Measurements from ENCODE around the gene UNCX. TPM values are rescaled to one million over a fixed set of nuclear protein-coding genes. Genes with fewer than 3 reads are reported as not detected.

UNCX gene
- not detected in 2 replicates for total RNA-seq
- long read RNA-seq, result 0 reads

GRCh38 chr7:1232623-1233332 is at the start of gene UNCX:
UNCX (plus strand) TSS chr7:1232872; CDS start chr7:1233018, 146 bp downstream.
- DNase-seq (ENCODE audit: extremely low spot score, unreplicated experiment), result no peak
- Mint-ChIP-seq H3K4me3 (ENCODE audit: unreplicated experiment) (no peak within 1 kb of the TSS), H3K9me3 (ENCODE audit: unreplicated experiment) (no peaks in the 10 kb centered on the region), H3K36me3 (ENCODE audit: unreplicated experiment) (peaks cover 12% of the 10 kb centered on the region), H3K27me3 (ENCODE audit: unreplicated experiment) (peaks cover 51% of the 10 kb centered on the region), H3K27ac (ENCODE audit: unreplicated experiment) (peak within 1 kb of the TSS; percentile 31), H3K4me1 (ENCODE audit: unreplicated experiment) (peaks cover 11% of the 10 kb centered on the region)
- TF ChIP-seq, protein P1, sequence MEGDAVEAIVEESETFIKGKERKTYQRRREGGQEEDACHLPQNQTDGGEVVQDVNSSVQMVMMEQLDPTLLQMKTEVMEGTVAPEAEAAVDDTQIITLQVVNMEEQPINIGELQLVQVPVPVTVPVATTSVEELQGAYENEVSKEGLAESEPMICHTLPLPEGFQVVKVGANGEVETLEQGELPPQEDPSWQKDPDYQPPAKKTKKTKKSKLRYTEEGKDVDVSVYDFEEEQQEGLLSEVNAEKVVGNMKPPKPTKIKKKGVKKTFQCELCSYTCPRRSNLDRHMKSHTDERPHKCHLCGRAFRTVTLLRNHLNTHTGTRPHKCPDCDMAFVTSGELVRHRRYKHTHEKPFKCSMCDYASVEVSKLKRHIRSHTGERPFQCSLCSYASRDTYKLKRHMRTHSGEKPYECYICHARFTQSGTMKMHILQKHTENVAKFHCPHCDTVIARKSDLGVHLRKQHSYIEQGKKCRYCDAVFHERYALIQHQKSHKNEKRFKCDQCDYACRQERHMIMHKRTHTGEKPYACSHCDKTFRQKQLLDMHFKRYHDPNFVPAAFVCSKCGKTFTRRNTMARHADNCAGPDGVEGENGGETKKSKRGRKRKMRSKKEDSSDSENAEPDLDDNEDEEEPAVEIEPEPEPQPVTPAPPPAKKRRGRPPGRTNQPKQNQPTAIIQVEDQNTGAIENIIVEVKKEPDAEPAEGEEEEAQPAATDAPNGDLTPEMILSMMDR (IDR thresholded peaks at IDR 0.05), result no peak

- Mint-ChIP-seq H3K27me3 (ENCODE audit: unreplicated experiment) (peaks cover 37% of the 10 kb centered on the region), H3K27ac (ENCODE audit: unreplicated experiment) (no peak overlapping the region), H3K4me3 (ENCODE audit: unreplicated experiment) (no peak overlapping the region), H3K9me3 (ENCODE audit: unreplicated experiment) (no peaks in the 10 kb centered on the region), H3K4me1 (ENCODE audit: unreplicated experiment) (peaks cover 3% of the 10 kb centered on the region), H3K36me3 (ENCODE audit: unreplicated experiment) (no peaks in the 10 kb centered on the region)
- DNase-seq (ENCODE audit: extremely low spot score, unreplicated experiment), result no peak
- TF ChIP-seq, protein P1 (IDR thresholded peaks at IDR 0.05), result no peak
Observed at GRCh38 chr7:1187127-1187526, 45.5 kb upstream of the UNCX start.

GRCh38 chr7:1188720-1189294 is 43.9 kb upstream of the UNCX start:
- Mint-ChIP-seq H3K4me3 (ENCODE audit: unreplicated experiment) (no peak overlapping the region), H3K27me3 (ENCODE audit: unreplicated experiment) (peaks cover 46% of the 10 kb centered on the region), H3K4me1 (ENCODE audit: unreplicated experiment) (no peaks in the 10 kb centered on the region), H3K36me3 (ENCODE audit: unreplicated experiment) (no peaks in the 10 kb centered on the region), H3K9me3 (ENCODE audit: unreplicated experiment) (no peaks in the 10 kb centered on the region), H3K27ac (ENCODE audit: unreplicated experiment) (no peak overlapping the region)
- no peak for DNase-seq (ENCODE audit: extremely low spot score, unreplicated experiment)
- TF ChIP-seq, protein P1 (IDR thresholded peaks at IDR 0.05), result no peak

- Mint-ChIP-seq H3K4me3 (ENCODE audit: unreplicated experiment) (no peak overlapping the region), H3K27ac (ENCODE audit: unreplicated experiment) (no peak overlapping the region), H3K27me3 (ENCODE audit: unreplicated experiment) (peaks cover 50% of the 10 kb centered on the region), H3K36me3 (ENCODE audit: unreplicated experiment) (no peaks in the 10 kb centered on the region), H3K4me1 (ENCODE audit: unreplicated experiment) (no peaks in the 10 kb centered on the region), H3K9me3 (ENCODE audit: unreplicated experiment) (no peaks in the 10 kb centered on the region)
- TF ChIP-seq, protein P1 (IDR thresholded peaks at IDR 0.05), result no peak
- no peak for DNase-seq (ENCODE audit: extremely low spot score, unreplicated experiment)
Observed at GRCh38 chr7:1189986-1190772, 42.5 kb upstream of the UNCX start.

All from osteocyte (in vitro differentiated cells).